ENCODE data around the gene GSTO2.
"Not testable (repeated sequence)": the region's sequence is repeated elsewhere in the genome, so short reads cannot be mapped to it uniquely, and the experiment has no call there.

Gene GSTO2

DNA sequence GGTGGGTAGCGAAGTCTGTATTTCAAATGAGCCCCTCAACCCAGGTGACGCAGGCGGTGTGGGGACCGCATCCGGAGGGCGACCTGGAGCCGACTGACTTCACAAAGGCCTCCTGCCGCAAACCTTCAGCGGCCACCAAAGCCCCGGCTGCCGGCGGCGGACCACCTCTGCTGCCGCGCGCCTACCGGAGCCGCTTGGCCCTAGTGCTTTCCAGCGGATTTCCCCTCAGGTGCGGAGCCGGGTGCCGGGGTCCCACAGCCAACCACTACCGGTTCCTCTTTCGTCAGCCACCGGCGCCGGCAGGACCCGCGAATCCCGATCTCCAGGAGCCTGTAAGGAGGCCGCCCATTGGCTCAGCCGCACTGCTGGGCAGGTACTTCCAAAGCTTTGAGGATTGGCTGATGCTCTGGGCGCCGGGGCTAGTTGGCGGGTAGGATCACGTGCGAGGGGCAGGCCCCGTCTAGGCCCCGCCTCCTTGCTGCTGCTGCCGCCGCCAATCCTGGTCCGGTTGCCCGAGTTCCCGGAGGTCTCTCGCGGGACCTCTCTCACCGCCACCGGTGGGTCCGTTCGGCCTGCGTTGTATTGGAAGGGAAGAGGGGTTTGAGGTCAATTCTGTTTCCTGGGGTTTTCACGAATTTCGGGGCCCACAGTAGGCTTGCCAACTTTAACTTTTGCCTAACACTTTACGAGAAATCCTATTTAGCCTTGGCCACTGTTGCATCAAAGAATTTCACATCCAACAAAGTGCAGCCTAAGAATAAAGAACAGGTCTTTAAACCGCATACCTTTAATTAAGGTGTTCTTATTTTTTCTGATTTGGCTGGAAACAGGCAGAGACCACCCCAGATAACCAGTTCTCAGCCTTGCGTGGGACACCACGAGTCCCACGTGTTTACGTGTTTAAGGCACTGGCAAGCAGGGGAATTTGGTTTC lies at the start of gene GSTO2:
GSTO2 (plus strand) TSS at position 472 of the 933 bp plus-strand sequence. CDS start 5,732 bp downstream, outside the sequence.
- DNase-seq (ENCODE audit: low spot score) = peak; percentile 94

DNA sequence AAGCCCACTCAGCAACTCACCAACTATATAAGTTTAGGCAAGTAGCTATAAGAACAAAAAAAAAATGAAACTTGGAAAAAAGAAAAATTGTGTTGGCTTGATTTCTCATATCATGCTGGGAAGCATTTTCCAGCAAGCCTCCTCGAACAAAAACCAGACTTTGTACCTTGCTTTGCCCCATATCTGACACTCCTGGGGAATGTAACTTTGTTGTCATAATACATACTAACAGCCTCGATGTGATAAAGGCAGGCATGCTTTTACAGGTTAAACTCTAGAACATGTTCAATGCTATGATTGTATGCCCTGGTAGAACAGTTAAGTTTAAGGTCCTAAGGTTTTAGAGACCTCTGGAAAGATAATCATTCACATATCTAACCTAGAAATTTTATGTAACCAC lies 48.5 kb upstream of the GSTO2 start:
- DNase-seq (ENCODE audit: low spot score) = no peak

DNA sequence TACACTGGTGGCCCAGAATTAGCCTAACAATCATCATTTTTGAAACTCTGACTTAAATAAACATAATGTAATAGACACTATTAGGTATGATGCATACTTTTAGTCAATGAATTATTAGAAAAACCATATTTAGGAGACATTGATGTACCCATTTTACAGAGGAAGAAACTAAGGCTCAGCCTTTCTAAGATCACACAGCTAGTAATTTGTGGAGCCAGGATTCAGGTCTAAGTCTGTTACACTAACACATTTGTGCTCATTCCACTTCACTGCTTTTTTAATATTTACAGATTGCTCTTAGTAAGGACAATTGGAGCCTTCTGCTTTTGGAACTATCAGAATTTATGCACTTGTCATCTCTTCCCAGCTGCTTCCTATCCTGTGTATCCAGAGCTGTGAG lies 45.7 kb upstream of the GSTO2 start:
- DNase-seq (ENCODE audit: low spot score) = no peak

DNA sequence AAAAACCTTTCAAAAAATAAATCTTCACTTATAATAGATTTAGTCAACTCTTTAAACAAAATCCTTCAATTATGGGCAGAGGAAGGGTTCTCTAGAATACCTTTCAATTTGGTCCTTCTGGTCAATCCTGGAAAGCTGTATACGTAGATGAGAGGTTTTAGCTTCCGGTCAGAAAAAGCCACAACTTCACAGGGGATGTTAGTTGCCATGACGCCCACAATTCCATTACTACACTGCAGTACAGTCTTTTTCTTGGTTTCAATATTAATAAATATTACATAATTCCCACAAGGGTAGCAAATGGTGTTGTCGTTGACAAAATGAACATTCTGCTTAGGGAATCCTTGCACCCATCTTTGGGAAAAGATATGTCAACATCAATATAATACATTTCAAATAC lies 38.5 kb upstream of the GSTO2 start:
- DNase-seq (ENCODE audit: low spot score) = no peak

DNA sequence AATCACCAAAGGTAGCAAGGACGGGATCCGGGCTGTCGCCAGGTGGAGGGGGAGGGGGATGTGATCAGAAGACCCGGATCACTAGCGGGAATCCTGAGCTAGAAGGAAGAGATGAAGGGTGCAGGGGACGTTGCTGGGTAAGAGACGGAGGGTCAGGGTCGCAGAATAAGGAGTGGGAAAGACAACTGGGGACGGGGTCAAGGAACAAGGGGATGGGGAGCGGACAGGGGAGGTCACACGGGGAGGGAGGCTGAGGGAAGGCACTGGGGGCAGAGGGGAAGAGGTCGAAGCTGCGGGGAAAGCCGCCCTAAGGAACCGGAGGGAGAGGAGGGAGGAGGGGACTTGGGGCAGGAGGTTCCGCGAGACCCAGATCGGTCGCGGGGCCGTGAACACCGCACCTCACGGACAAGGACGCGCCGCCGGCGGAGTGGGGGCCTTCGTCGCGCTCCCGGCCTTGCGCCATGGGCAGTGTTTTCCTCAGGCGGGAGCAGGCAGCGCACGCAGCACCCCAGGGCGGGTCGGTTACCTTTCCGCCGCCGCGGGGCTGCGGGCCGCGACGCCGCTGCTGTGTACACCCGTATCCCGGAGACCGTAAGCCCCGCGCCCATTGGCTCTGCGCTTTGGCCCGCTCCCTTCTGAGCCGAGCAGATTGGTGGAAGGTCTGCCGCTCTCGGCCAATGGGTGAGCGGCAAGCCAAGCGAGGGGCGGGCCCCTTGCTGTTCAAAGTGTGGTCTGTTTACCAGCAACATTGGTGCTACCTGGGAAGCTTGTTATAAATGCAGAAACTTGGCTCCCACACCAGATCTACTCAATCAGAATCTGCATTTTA lies 37.0 kb upstream of the GSTO2 start, which contains the start of gene CFAP43:
CFAP43 (minus strand) TSS at position 581 of the 829 bp plus-strand sequence; CDS start at position 463, 118 bp downstream.
- DNase-seq (ENCODE audit: low spot score) = peak; percentile 100

DNA sequence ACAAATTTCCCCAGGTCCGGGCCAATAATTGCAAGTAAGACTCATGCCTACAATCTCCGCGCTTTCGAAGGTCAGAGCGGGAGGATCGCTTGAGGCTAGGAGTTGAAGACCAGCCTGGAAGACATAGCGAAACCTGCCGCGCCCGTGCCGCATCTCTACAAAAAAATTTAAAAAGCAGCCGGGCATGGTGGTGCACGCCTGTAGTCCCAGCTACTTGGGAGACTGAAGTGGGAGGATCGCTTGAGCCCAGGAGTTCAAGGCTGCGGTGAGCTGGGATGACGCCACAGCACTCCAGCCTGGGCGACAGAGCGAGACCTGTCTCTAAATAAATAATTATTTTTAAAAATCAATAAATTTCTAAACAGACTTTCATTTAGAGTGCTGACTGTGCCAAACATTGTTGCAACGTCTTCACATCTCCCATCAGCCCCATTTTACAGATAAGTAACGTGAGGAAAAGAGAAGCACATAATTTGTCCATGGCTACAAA lies 36.3 kb upstream of the GSTO2 start:
- no peak for DNase-seq (ENCODE audit: low spot score)

DNA sequence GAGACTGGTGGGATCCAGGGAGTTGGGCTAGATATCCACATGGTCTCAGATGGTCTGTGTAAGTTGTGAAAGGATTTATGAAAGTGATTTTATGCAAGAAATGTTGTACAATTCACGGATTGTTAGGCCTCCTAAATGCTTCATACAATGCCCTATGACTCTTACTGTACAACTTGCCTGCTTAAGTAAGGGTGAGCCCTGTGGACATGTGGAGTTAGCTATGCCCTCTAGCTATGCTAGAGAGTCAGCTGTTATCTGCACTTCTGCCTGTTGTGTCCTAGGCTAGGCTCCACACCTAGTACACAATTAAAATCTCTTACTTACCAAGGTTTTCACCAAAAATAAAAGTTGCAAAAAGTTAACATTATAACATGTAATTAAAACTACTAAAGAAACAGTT lies 35.2 kb upstream of the GSTO2 start:
- no peak for DNase-seq (ENCODE audit: low spot score)

DNA sequence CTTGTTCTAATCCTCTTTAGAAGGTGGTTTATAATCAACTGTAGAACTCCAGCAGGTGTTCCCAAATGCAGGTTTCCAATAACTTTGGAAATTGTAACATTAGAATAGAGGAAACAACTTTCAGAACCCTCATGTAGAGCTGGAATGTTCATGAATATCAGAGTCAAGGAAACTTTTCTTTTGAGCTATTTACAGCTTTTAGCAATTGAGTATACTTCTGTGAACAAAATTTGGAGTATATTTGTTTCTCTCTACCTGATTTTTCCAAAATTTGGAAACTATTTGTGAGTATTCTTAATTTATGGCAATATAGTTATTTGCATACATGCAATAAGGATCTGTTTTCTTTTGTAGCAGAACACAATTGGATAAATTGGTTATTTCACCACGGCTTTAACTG lies 34.0 kb upstream of the GSTO2 start:
- no peak for DNase-seq (ENCODE audit: low spot score)

DNA sequence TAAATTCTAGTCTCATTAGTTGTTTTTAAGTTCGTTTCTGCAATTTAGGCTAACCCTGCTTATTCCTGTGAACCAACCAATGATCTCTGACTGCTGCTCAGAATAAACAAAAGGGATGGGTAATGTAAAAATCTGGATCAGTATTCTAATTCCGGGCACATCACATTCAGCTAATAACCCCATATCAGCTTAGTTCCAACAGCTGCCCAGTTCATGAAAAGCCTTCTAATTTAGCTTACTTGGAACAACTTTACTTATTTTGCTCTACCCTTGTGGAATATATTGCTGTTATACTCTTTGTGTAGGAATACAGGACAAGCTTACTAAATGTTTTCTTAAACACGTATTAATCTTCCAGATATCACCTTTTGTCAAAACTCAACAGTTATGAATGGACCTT lies 33.2 kb upstream of the GSTO2 start:
- DNase-seq (ENCODE audit: low spot score) = no peak

DNA sequence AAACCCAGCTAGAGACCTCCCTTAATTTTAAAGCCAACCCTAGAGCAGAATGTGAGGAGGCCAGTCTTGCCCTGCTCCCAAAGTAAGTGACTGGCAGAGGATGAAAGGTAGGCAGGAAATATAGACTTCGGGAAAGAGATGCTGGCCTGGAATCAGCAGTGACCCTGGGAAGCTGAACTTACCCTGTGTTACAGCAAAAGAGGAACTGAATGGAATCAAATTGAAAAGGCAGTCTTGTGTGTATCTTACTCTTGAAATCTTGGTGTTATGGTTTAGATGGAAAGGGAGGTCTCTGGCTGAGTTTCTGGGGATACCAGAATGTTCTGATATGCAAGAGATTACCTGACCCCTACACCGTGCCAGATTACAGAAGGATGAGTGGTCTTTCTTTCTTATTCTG lies 28.9 kb upstream of the GSTO2 start:
- no peak for DNase-seq (ENCODE audit: low spot score)

DNA sequence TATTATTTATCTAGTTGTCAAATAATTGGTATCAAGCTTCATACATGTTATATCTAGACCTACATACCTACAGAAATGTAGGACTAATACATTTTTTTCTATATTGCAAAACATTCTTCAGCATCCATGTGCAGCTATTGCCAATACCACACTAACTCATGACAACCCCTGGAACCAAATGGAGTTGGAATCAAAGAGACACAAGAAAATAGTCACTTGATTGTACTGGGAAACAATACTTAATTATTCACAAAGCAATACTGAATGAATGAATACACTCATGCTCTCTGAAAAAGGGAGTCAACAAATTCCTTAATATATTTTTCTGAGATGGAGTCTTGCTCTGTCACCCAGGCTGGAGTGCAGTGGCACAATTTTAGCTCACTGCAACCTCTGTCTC lies 26.4 kb upstream of the GSTO2 start:
- DNase-seq (ENCODE audit: low spot score) = no peak

DNA sequence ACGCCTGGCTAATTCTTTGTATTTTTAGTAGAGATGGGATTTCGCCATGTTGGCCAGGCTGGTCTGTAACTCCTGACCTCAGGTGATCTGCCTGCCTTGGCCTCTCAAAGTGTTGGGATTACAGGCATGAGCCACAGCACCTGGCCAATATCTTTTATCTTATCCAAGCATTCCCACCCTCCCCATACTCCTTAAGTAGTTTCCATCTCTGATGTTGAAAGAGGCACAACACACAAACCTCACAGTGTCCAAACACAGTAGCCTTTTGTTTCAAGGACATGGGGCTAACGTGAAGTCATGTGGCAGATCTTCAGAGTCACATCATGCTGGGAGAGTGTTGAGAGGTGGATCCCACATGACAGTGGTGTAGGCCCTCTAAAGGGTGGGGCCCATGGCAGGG lies 26.0 kb upstream of the GSTO2 start:
- not testable (repeated sequence) for DNase-seq (ENCODE audit: low spot score)

DNA sequence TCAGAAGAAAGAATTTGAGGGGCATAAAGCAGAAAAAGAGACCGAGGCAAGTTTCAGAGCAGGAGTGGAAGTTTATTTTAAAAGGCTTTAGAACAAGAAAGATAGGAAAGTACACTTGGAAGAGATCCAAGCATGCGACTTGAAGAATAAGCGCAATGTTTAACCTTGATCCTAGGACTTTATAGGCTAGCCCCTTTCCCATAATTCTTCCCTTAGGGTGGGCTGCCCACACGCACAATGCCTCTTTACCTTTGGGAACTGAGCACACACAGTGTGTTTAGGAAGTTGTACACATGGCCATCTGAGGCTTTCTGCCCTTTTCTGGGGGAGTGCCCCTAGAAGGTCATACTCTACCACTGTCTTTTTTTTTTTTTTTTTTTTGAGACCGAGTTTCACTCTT lies 25.5 kb upstream of the GSTO2 start:
- no peak for DNase-seq (ENCODE audit: low spot score)

DNA sequence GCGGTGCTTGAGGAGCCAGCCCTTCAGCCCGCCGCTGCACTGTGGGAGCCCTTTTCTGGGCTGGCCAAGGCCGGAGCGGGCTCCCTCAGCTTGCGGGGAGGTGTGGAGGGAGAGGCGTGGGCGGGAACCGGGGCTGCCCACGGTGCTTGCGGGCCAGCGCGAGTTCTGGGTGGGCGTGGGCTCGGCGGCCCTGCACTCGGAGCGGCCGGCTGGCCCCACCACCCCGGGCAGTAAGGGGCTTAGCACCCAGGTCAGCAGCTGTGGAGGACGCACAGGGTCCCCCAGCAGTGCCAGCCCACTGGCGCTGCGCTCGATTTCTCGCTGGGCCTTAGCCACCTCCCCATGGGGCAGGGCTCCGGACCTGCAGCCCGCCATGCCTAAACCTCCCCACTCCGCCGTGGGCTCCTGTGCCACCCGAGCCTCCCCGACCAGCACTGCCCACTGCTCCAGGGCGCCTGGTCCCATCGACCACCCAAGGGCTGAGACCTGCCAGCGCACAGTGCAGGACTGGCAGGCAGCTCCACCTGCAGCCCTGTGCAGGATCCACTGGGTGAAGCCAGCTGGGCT lies 23.8 kb upstream of the GSTO2 start:
- no peak for DNase-seq (ENCODE audit: low spot score)

DNA sequence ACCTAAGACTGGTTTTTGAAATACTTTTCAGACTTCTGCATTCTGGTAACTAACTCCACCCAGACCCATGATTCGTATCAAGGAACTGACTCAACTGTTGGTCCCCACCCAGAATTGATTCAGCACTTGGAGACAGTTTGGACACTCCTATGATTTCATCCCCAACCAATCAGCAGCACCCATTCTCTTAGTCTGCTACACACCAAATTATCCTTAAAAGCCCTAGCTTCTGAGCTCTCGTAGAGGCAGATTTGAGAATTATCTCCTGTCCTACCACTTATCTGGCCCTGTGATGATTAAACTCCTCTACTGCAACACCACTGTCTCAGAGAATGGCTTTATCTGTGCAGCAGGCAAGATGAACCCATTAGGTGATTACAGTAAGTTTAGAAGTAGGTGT lies 22.0 kb upstream of the GSTO2 start:
- DNase-seq (ENCODE audit: low spot score) = peak; percentile 34

DNA sequence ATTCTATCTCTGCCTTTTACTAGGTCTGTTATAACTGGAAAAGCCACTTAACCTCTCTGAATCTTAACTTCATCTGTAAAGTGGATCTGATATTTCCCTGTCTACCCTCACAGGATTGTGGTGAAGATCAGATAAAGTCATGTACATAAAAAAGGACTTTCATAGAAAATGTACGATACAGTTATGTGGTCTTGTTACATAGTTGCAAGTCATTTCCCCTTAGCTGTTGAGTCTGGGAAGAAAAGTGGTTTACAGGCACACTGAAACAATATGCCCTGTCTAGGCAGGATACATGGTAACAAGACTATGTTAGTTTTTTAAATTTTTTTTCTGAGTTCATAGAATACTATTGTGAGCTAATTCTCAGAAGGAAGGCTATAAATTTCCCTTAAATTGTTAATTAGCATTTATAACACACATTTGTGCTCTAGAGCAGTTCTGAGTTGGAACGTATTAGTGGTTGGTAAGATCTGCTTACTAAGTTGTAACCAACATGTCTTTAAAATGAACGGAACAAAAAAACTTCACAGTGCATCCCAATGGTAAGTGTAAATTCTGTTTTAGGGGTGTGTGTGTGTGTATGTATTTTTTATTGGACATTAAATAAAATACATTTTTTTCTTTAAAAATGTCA lies 21.4 kb upstream of the GSTO2 start:
- no peak for DNase-seq (ENCODE audit: low spot score)

DNA sequence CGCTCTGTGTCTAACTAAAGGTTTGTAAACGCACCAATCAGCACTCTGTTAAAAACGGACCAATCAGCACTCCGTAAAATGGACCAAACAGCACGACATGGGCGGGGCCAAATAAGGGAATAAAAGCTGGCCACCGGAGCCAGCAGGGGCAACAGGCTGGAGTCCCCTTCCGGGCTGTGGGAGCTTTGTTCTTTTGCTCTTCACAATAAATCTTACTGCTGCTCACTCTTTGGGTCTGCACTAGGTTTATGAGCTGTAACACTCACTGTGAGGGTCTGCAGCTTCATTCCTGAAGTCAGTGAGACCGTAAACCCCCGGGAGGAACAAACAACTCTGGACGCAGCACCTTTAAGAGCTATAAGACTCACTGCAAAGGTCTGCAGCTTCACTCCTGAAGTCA lies 20.1 kb upstream of the GSTO2 start:
- not testable (repeated sequence) for DNase-seq (ENCODE audit: low spot score)

DNA sequence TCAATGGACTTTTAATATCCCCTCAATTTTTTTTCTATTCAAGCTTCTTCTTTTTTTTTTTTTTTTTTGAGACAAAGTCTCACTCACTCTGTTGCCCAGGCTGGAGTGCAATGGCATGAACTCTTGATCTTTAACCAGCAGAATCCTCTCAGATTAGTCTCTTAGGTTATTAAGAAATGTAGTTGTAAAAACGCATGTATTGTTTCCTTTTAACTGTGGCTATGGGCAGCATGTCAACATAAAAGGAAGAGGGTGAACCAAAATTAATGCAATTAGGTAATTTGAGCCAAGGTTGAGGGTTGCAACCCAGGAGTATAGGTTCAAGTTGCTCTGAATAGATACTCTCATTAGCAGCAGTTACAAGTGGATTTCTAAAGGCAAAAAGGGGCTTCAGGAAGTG lies 18.6 kb upstream of the GSTO2 start:
- no peak for DNase-seq (ENCODE audit: low spot score)

DNA sequence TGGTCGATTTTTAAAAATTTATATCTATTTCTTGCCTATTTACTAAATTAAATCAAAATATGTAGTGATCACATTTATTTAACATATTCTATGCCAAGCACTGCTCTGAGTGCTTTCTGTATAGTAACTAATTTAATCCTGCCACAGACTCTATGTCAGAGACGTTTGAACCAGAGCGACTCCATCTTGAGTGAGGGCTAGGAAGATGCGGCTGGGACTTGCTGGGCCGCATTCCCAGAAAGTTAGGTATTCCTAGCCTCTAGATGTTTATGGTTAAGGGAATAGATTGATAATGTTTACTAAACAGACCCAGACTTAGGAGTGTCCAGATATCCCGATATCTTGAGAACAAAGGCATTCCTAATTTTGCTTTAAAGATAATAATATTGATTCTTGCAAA lies 17.5 kb upstream of the GSTO2 start:
- no peak for DNase-seq (ENCODE audit: low spot score)

DNA sequence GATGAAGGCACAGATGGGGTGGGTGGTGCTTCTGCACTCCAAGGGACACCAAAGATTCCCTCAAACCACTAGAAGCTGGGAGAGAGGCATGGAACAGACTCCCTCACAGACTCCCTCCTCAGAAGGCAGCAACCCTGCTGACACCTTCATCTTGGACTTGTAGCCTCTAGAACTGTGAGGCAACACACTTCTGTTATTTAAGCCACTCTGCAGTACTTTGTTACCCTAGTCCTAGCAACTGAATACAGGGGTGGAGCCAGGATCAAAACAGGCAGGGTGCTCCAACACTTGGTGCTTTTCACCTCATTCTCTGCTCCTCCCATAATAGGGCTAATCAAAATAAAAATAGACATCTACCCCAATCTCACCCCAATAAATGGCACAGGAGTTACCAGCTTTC lies 16.6 kb upstream of the GSTO2 start:
- no peak for DNase-seq (ENCODE audit: low spot score)

DNA sequence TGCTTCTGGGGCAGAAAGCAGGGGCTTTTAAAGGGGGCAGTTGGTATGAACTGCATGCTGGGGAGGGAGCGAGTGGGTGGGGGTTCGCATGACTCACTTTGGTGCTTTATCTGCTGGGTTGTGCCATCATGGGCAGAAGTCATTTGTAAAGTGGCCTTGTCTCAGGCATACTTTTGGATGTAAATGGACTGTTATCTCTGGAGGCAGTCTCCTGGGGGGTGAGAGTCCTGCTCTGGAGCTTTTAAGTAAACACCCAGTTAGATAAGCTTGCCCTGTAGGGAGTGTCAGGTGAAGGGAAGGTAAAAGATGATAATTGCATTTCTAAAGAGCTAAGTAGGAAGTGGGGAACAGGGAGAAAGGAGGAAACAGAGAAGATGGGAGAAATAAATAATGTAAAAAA lies 15.9 kb upstream of the GSTO2 start:
- DNase-seq (ENCODE audit: low spot score) = no peak
